CD4-positive, alpha-beta T cell (primary cell): ENCODE data around the gene ADIPOR2. TPM values are rescaled to one million over a fixed set of nuclear protein-coding genes. Genes with fewer than 3 reads are reported as not detected.

ENCODE experiments used
- ATAC-seq: fragments of 200-7000 bp; cut with Tn5 transposase; one replicate; pipeline ENCODE4 v1.10.0; 2022; ENCODE audit warnings: mild to moderate bottlenecking; ENCODE audit not compliant: poor library complexity
- CTCF ChIA-PET: fragments of 350-600 bp; sonication (Branson Sonifier 250); formaldehyde crosslinking; loops from one replicate; lab custom pipeline; 2021; ENCODE audit warnings: antibody characterized with exemption, inconsistent platforms; lab: Charles Lee
- POLR2A ChIA-PET: fragments of 350-600 bp; sonication (Branson Sonifier 250); formaldehyde crosslinking; loops from one replicate; lab custom pipeline; 2021; ENCODE audit warnings: antibody characterized with exemption, inconsistent platforms; lab: Charles Lee
- DNase-seq, 14 experiments: peaks; one replicate each; pipeline ENCODE4 v3.0.0-alpha.2; 2013 to 2020; ENCODE audit warnings: mixed read lengths in 2 of 14
- H3K27ac ChIP-seq, 2 donors: one replicate each; pipeline versions ENCODE4 v1.5.1 to v1.7.0; 2013; ENCODE audit warnings: low read length in 2 of 2, low read depth in 1 of 2, mild to moderate bottlenecking in 1 of 2
- H3K27me3 ChIP-seq, 2 experiments: 1 replicate in 1 of 2; 2 replicates in 1 of 2; pipeline versions ENCODE4 v1.6.1 to v1.7.0; 2013; ENCODE audit warnings: low read length in 2 of 2, control low read depth in 1 of 2, mild to moderate bottlenecking in 1 of 2, moderate library complexity in 1 of 2; ENCODE audit not compliant: insufficient read depth in 2 of 2, control insufficient read depth in 1 of 2
- H3K36me3 ChIP-seq: one replicate; pipeline ENCODE4 v1.6.1; 2013; ENCODE audit warnings: low read length, control low read depth; ENCODE audit not compliant: insufficient read depth
- H3K4me1 ChIP-seq: one replicate; pipeline ENCODE4 v1.6.1; 2013; ENCODE audit warnings: low read length, control low read depth; ENCODE audit not compliant: insufficient read depth
- H3K4me3 ChIP-seq: one replicate; pipeline ENCODE4 v1.5.1; 2013; ENCODE audit warnings: mild to moderate bottlenecking, low read length, moderate library complexity
- H3K9me3 ChIP-seq, 2 experiments: 1 replicate in 1 of 2; 2 replicates in 1 of 2; pipeline versions ENCODE4 v1.6.1 to v1.7.0; 2013; ENCODE audit warnings: low read length in 2 of 2, mild to moderate bottlenecking in 2 of 2, control low read depth in 1 of 2, moderate library complexity in 1 of 2; ENCODE audit not compliant: control insufficient read depth in 1 of 2, insufficient read depth in 1 of 2
- H3K27ac Mint-ChIP-seq: one replicate; pipeline ENCODE4 v1.8.0; 2020; ENCODE audit warnings: mixed read lengths
- H3K27me3 Mint-ChIP-seq: one replicate; pipeline ENCODE4 v1.8.0; 2021; ENCODE audit warnings: mixed read lengths
- H3K36me3 Mint-ChIP-seq: one replicate; pipeline ENCODE4 v1.8.0; 2021; ENCODE audit warnings: low read depth, mixed read lengths
- H3K4me1 Mint-ChIP-seq: one replicate; pipeline ENCODE4 v1.8.0; 2021; ENCODE audit warnings: low read depth, mixed read lengths
- H3K4me3 Mint-ChIP-seq: one replicate; pipeline ENCODE4 v1.8.0; 2020; ENCODE audit warnings: mild to moderate bottlenecking, mixed read lengths
- H3K9me3 Mint-ChIP-seq: one replicate; pipeline ENCODE4 v1.8.0; 2020; ENCODE audit warnings: mixed read lengths
- CTCF ChIP-seq: fragments of 200-600 bp; IDR thresholded peaks from one replicate; pipeline ENCODE4 v1.8.0; 2022; ENCODE audit warnings: antibody characterized with exemption, mild to moderate bottlenecking
- intact Hi-C, 2 experiments: fragments of 100-400 bp; cut with DNase I in 1 of 2; cut with micrococcal nuclease in 1 of 2; formaldehyde crosslinking; loops; one replicate each; pipeline versions ENCODE4 v1.15.1 to v1.9.0; 2023 to 2025; cut with DNase I, micrococcal nuclease
- total RNA-seq, 174 experiments: library from RNA in 2 of 174; stranded (reverse) in 2 of 174; gene quantifications; one replicate each; pipeline ENCODE4 v1.2.3 and lab custom pipeline; 2021 to 2026

The ADIPOR2 gene
- total RNA-seq, 2 experiments from 2014 or later = 12.5 to 12.6 TPM

- TF ChIP-seq CTCF = no peak
- no peak for ATAC-seq
- Mint-ChIP-seq H3K4me3 (no peak overlapping the region), H3K36me3 (peaks cover 46% of the 10 kb centered on the region), H3K4me1 (peaks cover 32% of the 10 kb centered on the region), H3K9me3 (peaks cover 3% of the 10 kb centered on the region), H3K27ac (no peak overlapping the region), H3K27me3 (no peaks in the 10 kb centered on the region)
- ChIA-PET POLR2A (no interaction called here), CTCF (no interaction called here)
- intact Hi-C loops = no loop called here
- H3K27ac ChIP-seq = no peak overlapping the region
- DNase-seq = no peak
- H3K9me3 ChIP-seq = peaks cover 11 to 14% of the 10 kb centered on the region in 2 experiments
- peaks cover 10% of the 10 kb centered on the region for H3K36me3 ChIP-seq
- H3K4me1 ChIP-seq = no peaks in the 10 kb centered on the region
- no peak overlapping the region for H3K4me3 ChIP-seq
- H3K27me3 ChIP-seq = no peaks in the 10 kb centered on the region
These were observed 54.1 kb downstream of the ADIPOR2 start for GRCh38 chr12:1744932-1745331.

GRCh38 chr12:1747609-1748008, 56.7 kb downstream of the ADIPOR2 start:
- H3K4me3 ChIP-seq = no peak overlapping the region
- peaks cover 3% of the 10 kb centered on the region for H3K9me3 Mint-ChIP-seq
- H3K27ac Mint-ChIP-seq = no peak overlapping the region
- intact Hi-C loops = no loop called here
- CTCF ChIA-PET = no interaction called here
- peaks cover 16% of the 10 kb centered on the region for H3K4me1 Mint-ChIP-seq
- no peak for DNase-seq
- no peak for ATAC-seq
- H3K36me3 ChIP-seq = peaks cover 10% of the 10 kb centered on the region
- no peaks in the 10 kb centered on the region for H3K4me1 ChIP-seq
- TF ChIP-seq CTCF = no peak
- no peaks in the 10 kb centered on the region for H3K27me3 Mint-ChIP-seq
- H3K9me3 ChIP-seq = peaks cover 11 to 14% of the 10 kb centered on the region in 2 experiments
- peaks cover 55% of the 10 kb centered on the region for H3K36me3 Mint-ChIP-seq
- no peaks in the 10 kb centered on the region for H3K27me3 ChIP-seq
- POLR2A ChIA-PET = no interaction called here
- H3K27ac ChIP-seq = no peak overlapping the region
- no peak overlapping the region for H3K4me3 Mint-ChIP-seq

- Mint-ChIP-seq H3K27me3 (no peaks in the 10 kb centered on the region), H3K9me3 (peaks cover 3% of the 10 kb centered on the region), H3K4me1 (peaks cover 20% of the 10 kb centered on the region), H3K4me3 (no peak overlapping the region), H3K36me3 (peaks cover 56% of the 10 kb centered on the region), H3K27ac (no peak overlapping the region)
- H3K4me1 ChIP-seq = no peaks in the 10 kb centered on the region
- H3K36me3 ChIP-seq = peaks cover 10% of the 10 kb centered on the region
- DNase-seq (no peak), ATAC-seq (no peak)
- CTCF ChIA-PET = no interaction called here
- intact Hi-C loops = no loop called here
- H3K9me3 ChIP-seq = peaks cover 11 to 14% of the 10 kb centered on the region in 2 experiments
- TF ChIP-seq CTCF = no peak
- POLR2A ChIA-PET = no interaction called here
- H3K27me3 ChIP-seq = no peaks in the 10 kb centered on the region
- H3K27ac ChIP-seq = no peak overlapping the region
- no peak overlapping the region for H3K4me3 ChIP-seq
These were observed 58.1 kb downstream of the ADIPOR2 start for GRCh38 chr12:1749019-1749418.
